H1 (cell line): ENCODE results near the gene KRTAP4-2. TPM values are rescaled to one million over a fixed set of nuclear protein-coding genes. Genes with fewer than 3 reads are reported as not detected.

Experiments used
- CTCF ChIA-PET: fragments of 300-600 bp; sonication (Branson Sonifier 250); formaldehyde crosslinking; loops from one replicate; lab custom pipeline; 2021; ENCODE audit not compliant: partially characterized antibody; lab: Charles Lee
- POLR2A ChIA-PET: fragments of 300-600 bp; sonication (Branson Sonifier 250); formaldehyde crosslinking; loops from one replicate; lab custom pipeline; 2021; ENCODE audit warnings: inconsistent platforms; ENCODE audit not compliant: partially characterized antibody; lab: Charles Lee
- DNase-seq, 2 experiments: peaks; one replicate each; pipeline versions ENCODE4 v3.0.0 to v3.0.0-alpha.2; 2010 to 2022; ENCODE audit warnings: low spot score in 2 of 2, low read depth in 1 of 2, mixed read lengths in 1 of 2
- FAIRE-seq: peaks from 2 replicates; lab custom pipeline; 2011; peaks lifted over from hg19 to GRCh38; lab: Jason Lieb, UNC
- H2AFZ ChIP-seq: 2 replicates; pipeline ENCODE4 v1.8.1; 2012; ENCODE audit warnings: low read length, inconsistent platforms
- H2AK5ac ChIP-seq: 2 replicates; pipeline ENCODE4 v1.6.1; 2013; ENCODE audit warnings: low read depth, low read length
- H2BK120ac ChIP-seq: replicated peaks from 2 replicates; pipeline ENCODE3; 2013; ENCODE audit warnings: low read depth, low read length, inconsistent platforms
- H2BK12ac ChIP-seq: 2 replicates; pipeline ENCODE4 v1.6.1; 2013; ENCODE audit warnings: low read depth, low read length
- H2BK15ac ChIP-seq: 2 replicates; pipeline ENCODE4 v1.6.1; 2013; ENCODE audit warnings: low read length
- H2BK20ac ChIP-seq: 2 replicates; pipeline ENCODE4 v1.6.1; 2013; ENCODE audit warnings: low read length
- H2BK5ac ChIP-seq: 2 replicates; pipeline ENCODE4 v1.6.1; 2013; ENCODE audit warnings: low read depth, low read length
- H3K14ac ChIP-seq: 2 replicates; pipeline ENCODE4 v1.6.1; 2013; ENCODE audit warnings: inconsistent platforms; ENCODE audit not compliant: insufficient read length
- H3K18ac ChIP-seq: 2 replicates; pipeline ENCODE4 v1.6.1; 2013; ENCODE audit warnings: low read length; ENCODE audit errors: extremely low read depth
- H3K23ac ChIP-seq: 2 replicates; pipeline ENCODE4 v1.6.1; 2013; ENCODE audit warnings: inconsistent platforms; ENCODE audit not compliant: insufficient read length
- H3K23me2 ChIP-seq: 2 replicates; pipeline ENCODE4 v1.6.1; 2013; ENCODE audit warnings: low read depth, low read length
- H3K27ac ChIP-seq: 2 replicates; pipeline ENCODE4 v1.6.1; 2011; ENCODE audit warnings: low read depth, low read length, inconsistent platforms
- H3K27me3 ChIP-seq, 4 experiments: replicated peaks in 1 of 4; 1 replicate in 1 of 4; 2 replicates in 3 of 4; pipeline versions ENCODE4 v1.6.1 to v1.8.1; 2011 to 2013; ENCODE audit warnings: low read length in 3 of 4, mild to moderate bottlenecking in 3 of 4, inconsistent platforms in 2 of 4, mixed read lengths in 2 of 4, moderate library complexity in 1 of 4; ENCODE audit not compliant: control insufficient read depth in 3 of 4, insufficient read depth in 3 of 4; ENCODE audit errors: extremely low read depth in 1 of 4
- H3K36me3 ChIP-seq, 4 experiments: 2 replicates each; pipeline versions ENCODE4 v1.6.1 to v1.8.1; 2011 to 2013; ENCODE audit warnings: mild to moderate bottlenecking in 4 of 4, low read length in 3 of 4, moderate library complexity in 2 of 4, control low read depth in 1 of 4, inconsistent platforms in 1 of 4; ENCODE audit not compliant: insufficient read depth in 4 of 4, control insufficient read depth in 2 of 4
- H3K4ac ChIP-seq: replicated peaks from 2 replicates; pipeline ENCODE3; 2013; ENCODE audit warnings: low read length, low read depth, mixed read lengths, inconsistent platforms; ENCODE audit not compliant: insufficient read length
- H3K4me1 ChIP-seq, 4 experiments: replicated peaks in 1 of 4; 1 replicate in 1 of 4; 2 replicates in 3 of 4; pipeline versions ENCODE4 v1.6.1 to v1.8.1; 2011 to 2013; ENCODE audit warnings: low read length in 3 of 4, inconsistent platforms in 2 of 4, mixed read lengths in 1 of 4; ENCODE audit not compliant: insufficient read depth in 4 of 4, control insufficient read depth in 3 of 4
- H3K4me2 ChIP-seq, 2 experiments: 2 replicates each; pipeline versions ENCODE4 v1.6.1 to v1.8.1; 2011 to 2013; ENCODE audit warnings: low read depth in 2 of 2, low read length in 2 of 2, control low read depth in 1 of 2, inconsistent platforms in 1 of 2, mild to moderate bottlenecking in 1 of 2; ENCODE audit not compliant: insufficient read depth in 1 of 2
- H3K4me3 ChIP-seq, 4 experiments: fragments of 200-600, 300-600 bp in 1 of 4; sonication (generic), shearing (Covaris generic), sonication (Bioruptor Twin) in 1 of 4; 2 replicates each; pipeline versions ENCODE4 v1.5.1 to v1.8.1; 2011 to 2016; ENCODE audit warnings: low read length in 4 of 4, low read depth in 3 of 4, control low read depth in 2 of 4, inconsistent platforms in 2 of 4, mild to moderate bottlenecking in 2 of 4, mixed read lengths in 1 of 4, moderate library complexity in 1 of 4; ENCODE audit not compliant: insufficient read depth in 2 of 4; ENCODE audit errors: extremely low read depth in 1 of 4
- H3K56ac ChIP-seq: replicated peaks from 2 replicates; pipeline ENCODE3; 2013; ENCODE audit warnings: low read depth, mild to moderate bottlenecking, mixed read lengths, low read length, inconsistent platforms; ENCODE audit not compliant: insufficient read length
- H3K79me1 ChIP-seq: 2 replicates; pipeline ENCODE4 v1.6.1; 2013; ENCODE audit warnings: low read depth, low read length, control low read depth
- H3K79me2 ChIP-seq, 2 experiments: 2 replicates each; pipeline versions ENCODE4 v1.6.1 to v1.8.1; 2012 to 2013; ENCODE audit warnings: low read length in 2 of 2, mild to moderate bottlenecking in 2 of 2, inconsistent platforms in 1 of 2; ENCODE audit not compliant: insufficient read depth in 2 of 2, control insufficient read depth in 1 of 2
- H3K9ac ChIP-seq, 4 experiments: replicated peaks in 1 of 4; 1 replicate in 1 of 4; 2 replicates in 3 of 4; pipeline versions ENCODE4 v1.6.1 to v1.8.1; 2011 to 2013; ENCODE audit warnings: low read depth in 3 of 4, low read length in 3 of 4, control low read depth in 2 of 4, mild to moderate bottlenecking in 2 of 4, moderate library complexity in 2 of 4, inconsistent platforms in 1 of 4; ENCODE audit errors: extremely low read depth in 1 of 4
- H3K9me3 ChIP-seq, 2 experiments: 2 replicates each; pipeline versions ENCODE4 v1.6.1 to v1.8.1; 2012 to 2013; ENCODE audit warnings: mild to moderate bottlenecking in 2 of 2, moderate library complexity in 2 of 2, control low read depth in 1 of 2, inconsistent platforms in 1 of 2, low read depth in 1 of 2, low read length in 1 of 2, mixed read lengths in 1 of 2; ENCODE audit not compliant: insufficient read depth in 2 of 2
- H4K20me1 ChIP-seq, 2 experiments: replicated peaks in 1 of 2; 2 replicates each; pipeline versions ENCODE3 to v1.8.1; 2011 to 2013; ENCODE audit warnings: inconsistent platforms in 2 of 2, low read length in 2 of 2, mild to moderate bottlenecking in 1 of 2; ENCODE audit not compliant: insufficient read depth in 2 of 2, control insufficient read depth in 1 of 2
- H4K5ac ChIP-seq: 2 replicates; pipeline ENCODE4 v1.6.1; 2013; ENCODE audit warnings: low read length, low read depth, mixed read lengths, inconsistent platforms; ENCODE audit not compliant: insufficient read length
- H4K8ac ChIP-seq: 2 replicates; pipeline ENCODE4 v1.8.0; 2013; ENCODE audit warnings: mild to moderate bottlenecking, moderate library complexity, low read length, inconsistent platforms; ENCODE audit not compliant: insufficient read depth; ENCODE audit errors: extremely low read depth
- H4K91ac ChIP-seq: replicated peaks from 2 replicates; pipeline ENCODE3; 2013; ENCODE audit warnings: low read length, mixed read lengths, inconsistent platforms; ENCODE audit not compliant: insufficient read length
- CREB1 ChIP-seq: IDR thresholded peaks from 2 replicates; pipeline ENCODE4 v1.6.1; 2012; ENCODE audit warnings: inconsistent platforms
- CTBP2 ChIP-seq: IDR thresholded peaks from 2 replicates; pipeline ENCODE4 v1.7.0; 2011; ENCODE audit warnings: borderline replicate concordance, mild to moderate bottlenecking, moderate library complexity, mixed read lengths, low read length; ENCODE audit not compliant: insufficient read depth, insufficient read length
- HDAC6 ChIP-seq: IDR thresholded peaks from one replicate; pipeline ENCODE4 v1.7.1; 2012; ENCODE audit warnings: low read depth, mild to moderate bottlenecking, inconsistent platforms, low read length, moderate library complexity
- JUND ChIP-seq: IDR thresholded peaks from 2 replicates; pipeline ENCODE4 v1.6.1; 2011; ENCODE audit warnings: mild to moderate bottlenecking, improper control_type of control experiment, low read length
- MAX ChIP-seq: IDR thresholded peaks from 2 replicates; pipeline ENCODE4 v1.6.1; 2012; ENCODE audit warnings: inconsistent platforms
- RAD21 ChIP-seq, 2 experiments: IDR thresholded peaks in 1 of 2; conservative IDR thresholded peaks in 1 of 2; 2 replicates each; pipeline ENCODE4 v1.6.1; 2011; ENCODE audit warnings: low read depth in 2 of 2, low read length in 2 of 2, improper control_type of control experiment in 1 of 2, inconsistent platforms in 1 of 2, mild to moderate bottlenecking in 1 of 2, moderate library complexity in 1 of 2
- RFX5 ChIP-seq: IDR thresholded peaks from 2 replicates; pipeline ENCODE4 v1.6.1; 2011; ENCODE audit warnings: low read depth, low read length, improper control_type of control experiment, borderline replicate concordance
- TBP ChIP-seq: IDR thresholded peaks from 2 replicates; pipeline ENCODE4 v1.6.1; 2011; ENCODE audit warnings: low read depth, low read length, improper control_type of control experiment
- USF2 ChIP-seq: IDR thresholded peaks from 2 replicates; pipeline ENCODE4 v1.6.1; 2011; ENCODE audit warnings: low read length, improper control_type of control experiment
- YY1 ChIP-seq: IDR thresholded peaks from 2 replicates; pipeline ENCODE4 v1.6.1; 2011; ENCODE audit warnings: low read depth, mild to moderate bottlenecking, low read length
- WGBS, 2 experiments: shearing (Covaris generic) in 1 of 2; methylation state at CpG; one replicate each; pipeline versions ENCODE4 v1.1.6 to v1.1.7; 2013 to 2015; ENCODE audit warnings: low lambda C conversion rate in 2 of 2, mixed read lengths in 2 of 2, inconsistent platforms in 1 of 2, low coverage in 1 of 2, missing lambda C conversion rate in 1 of 2; ENCODE audit not compliant: insufficient replicate concordance in 2 of 2, insufficient coverage in 1 of 2, insufficient read length in 1 of 2; ENCODE audit errors: extremely low coverage in 1 of 2, missing lambda C conversion rate in 1 of 2; 5-methylcytosine and 5-hydroxymethylcytosine counted together
- polyA plus RNA-seq, 7 experiments: library from polyadenylated mRNA; depleted of rRNA in 3 of 7; stranded (reverse) in 5 of 7; unstranded in 2 of 7; fragments of >200 nt in 5 of 7; fragments of 200-250 nt in 2 of 7; gene quantifications; 1 replicate in 5 of 7; 2 replicates in 1 of 7; 4 replicates in 1 of 7; pipeline versions ENCODE4 v1.2.1 to v1.2.3, GENCODE V29; 2011 to 2013; ENCODE audit warnings: missing spikeins in 2 of 7, mixed read lengths in 2 of 7
- total RNA-seq: library from RNA; stranded (reverse); fragmentation: NEBNext Ultra II Directional; extraction: Animal tissue kit (Norgen Biotek cat#: 25700); gene quantifications from 2 replicates; pipeline ENCODE4 v1.2.1, GENCODE V29; 2021

Gene KRTAP4-2
- total and polyA plus RNA-seq, 2 of the 8 experiments (the other 6 are each of a cell fraction or from before 2014, with no cell fraction given), result not detected

GRCh38 chr17:41131979-41132378 is 46.0 kb downstream of the KRTAP4-2 start:
- Histone ChIP-seq H3K79me1 (no peaks in the 10 kb centered on the region), H3K27ac (no peak overlapping the region), H3K18ac (no peak overlapping the region), H2BK120ac (no peak overlapping the region), H3K4me3 (no peak overlapping the region), H2BK12ac (no peak overlapping the region), H2BK20ac (no peak overlapping the region), H3K4ac (no peak overlapping the region), H3K23ac (no peak overlapping the region), H3K9ac (no peak overlapping the region), H2AK5ac (no peak overlapping the region), H3K79me2 (no peaks in the 10 kb centered on the region), H4K91ac (no peak overlapping the region), H3K9me3 (no peaks in the 10 kb centered on the region), H4K8ac (no peak overlapping the region), H3K36me3 (no peaks in the 10 kb centered on the region), H3K14ac (no peak overlapping the region), H4K5ac (no peak overlapping the region), H3K56ac (no peak overlapping the region), H3K27me3 (no peaks in the 10 kb centered on the region), H3K4me1 (no peaks in the 10 kb centered on the region), H2BK15ac (no peak overlapping the region), H3K4me2 (no peak overlapping the region), H3K23me2 (no peaks in the 10 kb centered on the region), H2BK5ac (no peak overlapping the region), H4K20me1 (no peaks in the 10 kb centered on the region), H2AFZ (no peak overlapping the region)
- CTCF ChIA-PET, result interaction anchor here (1.2 kb wide), 1 partner anchor 219 kb away, joined by 3 read pairs; no protein-coding TSS in a partner anchor
- POLR2A ChIA-PET, result no interaction called here
- WGBS, 2 experiments, result 90% methylated on average over 3 of the region's 3 CpGs; no CpG with 5 or more reads in 1 of the 2 experiments
- FAIRE-seq, result no peak
- no peak for DNase-seq
- TF ChIP-seq RFX5 (no peak), USF2 (no peak), CTBP2 (no peak), RAD21 (IDR thresholded peaks at IDR 0.05 in 1 of 2, conservative IDR thresholded peaks at IDR 0.05 in 1 of 2; ENCODE audit: low read depth in 2 of 2, low read length in 2 of 2) (no peak), JUND (no peak), MAX (no peak), CREB1 (no peak), HDAC6 (no peak), TBP (no peak), YY1 (no peak)
